Left ventricle myocardium inferior (tissue), 1 donor: ENCODE results near the gene NOL7. TPM values are rescaled to one million over a fixed set of nuclear protein-coding genes. Genes with fewer than 3 reads are reported as not detected.

ENCODE experiments used
- DNase-seq: peaks from one replicate; pipeline ENCODE4 v3.0.0-alpha.2; 2020
- H3K27ac ChIP-seq: fragments of 200-600 bp; replicated peaks from 2 replicates; pipeline ENCODE4 v1.8.0; 2021
- H3K27me3 ChIP-seq: fragments of 200-600 bp; 2 replicates; pipeline ENCODE4 v1.8.0; 2021; ENCODE audit warnings: low read depth
- H3K36me3 ChIP-seq: fragments of 200-600 bp; 2 replicates; pipeline ENCODE4 v1.8.0; 2021
- H3K4me1 ChIP-seq: fragments of 200-600 bp; 2 replicates; pipeline ENCODE4 v1.8.0; 2021
- H3K4me3 ChIP-seq: fragments of 200-600 bp; 2 replicates; pipeline ENCODE4 v1.8.0; 2021; ENCODE audit warnings: mild to moderate bottlenecking, moderate library complexity
- H3K9me3 ChIP-seq: fragments of 200-600 bp; replicated peaks from 2 replicates; pipeline ENCODE4 v1.8.0; 2021
- CTCF ChIP-seq: fragments of 200-600 bp; IDR thresholded peaks from 2 replicates; pipeline ENCODE4 v1.8.0; 2021; ENCODE audit warnings: antibody characterized with exemption, mild to moderate bottlenecking, borderline replicate concordance
- intact Hi-C: fragments of 100-400 bp; cut with micrococcal nuclease; formaldehyde crosslinking; loops from one replicate; pipeline ENCODE4 v1.11.0; 2022
- total RNA-seq: library from RNA; stranded (reverse); fragmentation: NEBNext Ultra II Directional; extraction: Animal tissue kit (Norgen Biotek cat#: 25700); gene quantifications from one replicate; pipeline ENCODE4 v1.2.1, GENCODE V29; 2021
- donor health status: DM: no; HTN: yes; CAD: no; lungs with severe emphysema.

Gene NOL7
- total RNA-seq, 1 donor from 2014 or later: 46.9 TPM

GRCh38 chr6:13597073-13597472 is 18.1 kb upstream of the NOL7 start:
- Histone ChIP-seq H3K4me1 (no peaks in the 10 kb centered on the region), H3K27ac (no peak overlapping the region), H3K9me3 (no peaks in the 10 kb centered on the region), H3K27me3 (no peaks in the 10 kb centered on the region), H3K36me3 (peaks cover 100% of the 10 kb centered on the region), H3K4me3 (no peak overlapping the region)
- intact Hi-C loops: no loop called here
- TF ChIP-seq CTCF: no peak
- no peak for DNase-seq

GRCh38 chr6:13600036-13600435 is 15.1 kb upstream of the NOL7 start:
- Histone ChIP-seq H3K4me3 (no peak overlapping the region), H3K4me1 (no peaks in the 10 kb centered on the region), H3K27me3 (no peaks in the 10 kb centered on the region), H3K36me3 (peaks cover 98% of the 10 kb centered on the region), H3K27ac (no peak overlapping the region), H3K9me3 (no peaks in the 10 kb centered on the region)
- TF ChIP-seq CTCF: no peak
- no peak for DNase-seq
- intact Hi-C loops: no loop called here

- Histone ChIP-seq H3K27ac (no peak overlapping the region), H3K4me1 (no peaks in the 10 kb centered on the region), H3K36me3 (peaks cover 79% of the 10 kb centered on the region), H3K9me3 (no peaks in the 10 kb centered on the region), H3K27me3 (no peaks in the 10 kb centered on the region), H3K4me3 (no peak overlapping the region)
- intact Hi-C loops: no loop called here
- no peak for TF ChIP-seq CTCF
- DNase-seq: no peak
Measured at GRCh38 chr6:13604135-13604534, 11.0 kb upstream of the NOL7 start.

- no peak for TF ChIP-seq CTCF
- intact Hi-C loops: no loop called here
- no peak for DNase-seq
- Histone ChIP-seq H3K4me3 (no peak overlapping the region), H3K36me3 (peaks cover 72% of the 10 kb centered on the region), H3K27me3 (no peaks in the 10 kb centered on the region), H3K9me3 (no peaks in the 10 kb centered on the region), H3K4me1 (no peaks in the 10 kb centered on the region), H3K27ac (no peak overlapping the region)
Measured at GRCh38 chr6:13604546-13605416, 10.4 kb upstream of the NOL7 start.

- Histone ChIP-seq H3K27me3 (no peaks in the 10 kb centered on the region), H3K9me3 (no peaks in the 10 kb centered on the region), H3K4me3 (no peak overlapping the region), H3K27ac (no peak overlapping the region), H3K36me3 (peaks cover 70% of the 10 kb centered on the region), H3K4me1 (peaks cover 4% of the 10 kb centered on the region)
- intact Hi-C loops: no loop called here
- no peak for DNase-seq
- no peak for TF ChIP-seq CTCF
Measured at GRCh38 chr6:13605634-13606033, 9.5 kb upstream of the NOL7 start.
